H1 (cell line): ENCODE results near the gene ALK. TPM values are rescaled to one million over a fixed set of nuclear protein-coding genes. Genes with fewer than 3 reads are reported as not detected.

Experiments
- CTCF ChIA-PET: fragments of 300-600 bp; sonication (Branson Sonifier 250); formaldehyde crosslinking; loops from one replicate; lab custom pipeline; 2021; ENCODE audit not compliant: partially characterized antibody; lab: Charles Lee
- POLR2A ChIA-PET: fragments of 300-600 bp; sonication (Branson Sonifier 250); formaldehyde crosslinking; loops from one replicate; lab custom pipeline; 2021; ENCODE audit warnings: inconsistent platforms; ENCODE audit not compliant: partially characterized antibody; lab: Charles Lee
- DNase-seq, 2 experiments: peaks; one replicate each; pipeline versions ENCODE4 v3.0.0 to v3.0.0-alpha.2; 2010 to 2022; ENCODE audit warnings: low spot score in 2 of 2, low read depth in 1 of 2, mixed read lengths in 1 of 2
- FAIRE-seq: peaks from 2 replicates; lab custom pipeline; 2011; peaks lifted over from hg19 to GRCh38; lab: Jason Lieb, UNC
- H2AFZ ChIP-seq: 2 replicates; pipeline ENCODE4 v1.8.1; 2012; ENCODE audit warnings: low read length, inconsistent platforms
- H2AK5ac ChIP-seq: 2 replicates; pipeline ENCODE4 v1.6.1; 2013; ENCODE audit warnings: low read depth, low read length
- H2BK120ac ChIP-seq: replicated peaks from 2 replicates; pipeline ENCODE3; 2013; ENCODE audit warnings: low read depth, low read length, inconsistent platforms
- H2BK12ac ChIP-seq: 2 replicates; pipeline ENCODE4 v1.6.1; 2013; ENCODE audit warnings: low read depth, low read length
- H2BK15ac ChIP-seq: 2 replicates; pipeline ENCODE4 v1.6.1; 2013; ENCODE audit warnings: low read length
- H2BK20ac ChIP-seq: 2 replicates; pipeline ENCODE4 v1.6.1; 2013; ENCODE audit warnings: low read length
- H2BK5ac ChIP-seq: 2 replicates; pipeline ENCODE4 v1.6.1; 2013; ENCODE audit warnings: low read depth, low read length
- H3K14ac ChIP-seq: 2 replicates; pipeline ENCODE4 v1.6.1; 2013; ENCODE audit warnings: inconsistent platforms; ENCODE audit not compliant: insufficient read length
- H3K18ac ChIP-seq: 2 replicates; pipeline ENCODE4 v1.6.1; 2013; ENCODE audit warnings: low read length; ENCODE audit errors: extremely low read depth
- H3K23ac ChIP-seq: 2 replicates; pipeline ENCODE4 v1.6.1; 2013; ENCODE audit warnings: inconsistent platforms; ENCODE audit not compliant: insufficient read length
- H3K23me2 ChIP-seq: 2 replicates; pipeline ENCODE4 v1.6.1; 2013; ENCODE audit warnings: low read depth, low read length
- H3K27ac ChIP-seq: 2 replicates; pipeline ENCODE4 v1.6.1; 2011; ENCODE audit warnings: low read depth, low read length, inconsistent platforms
- H3K27me3 ChIP-seq, 4 experiments: replicated peaks in 1 of 4; 1 replicate in 1 of 4; 2 replicates in 3 of 4; pipeline versions ENCODE4 v1.6.1 to v1.8.1; 2011 to 2013; ENCODE audit warnings: low read length in 3 of 4, mild to moderate bottlenecking in 3 of 4, inconsistent platforms in 2 of 4, mixed read lengths in 2 of 4, moderate library complexity in 1 of 4; ENCODE audit not compliant: control insufficient read depth in 3 of 4, insufficient read depth in 3 of 4; ENCODE audit errors: extremely low read depth in 1 of 4
- H3K36me3 ChIP-seq, 4 experiments: 2 replicates each; pipeline versions ENCODE4 v1.6.1 to v1.8.1; 2011 to 2013; ENCODE audit warnings: mild to moderate bottlenecking in 4 of 4, low read length in 3 of 4, moderate library complexity in 2 of 4, control low read depth in 1 of 4, inconsistent platforms in 1 of 4; ENCODE audit not compliant: insufficient read depth in 4 of 4, control insufficient read depth in 2 of 4
- H3K4ac ChIP-seq: replicated peaks from 2 replicates; pipeline ENCODE3; 2013; ENCODE audit warnings: low read length, low read depth, mixed read lengths, inconsistent platforms; ENCODE audit not compliant: insufficient read length
- H3K4me1 ChIP-seq, 4 experiments: replicated peaks in 1 of 4; 1 replicate in 1 of 4; 2 replicates in 3 of 4; pipeline versions ENCODE4 v1.6.1 to v1.8.1; 2011 to 2013; ENCODE audit warnings: low read length in 3 of 4, inconsistent platforms in 2 of 4, mixed read lengths in 1 of 4; ENCODE audit not compliant: insufficient read depth in 4 of 4, control insufficient read depth in 3 of 4
- H3K4me2 ChIP-seq, 2 experiments: 2 replicates each; pipeline versions ENCODE4 v1.6.1 to v1.8.1; 2011 to 2013; ENCODE audit warnings: low read depth in 2 of 2, low read length in 2 of 2, control low read depth in 1 of 2, inconsistent platforms in 1 of 2, mild to moderate bottlenecking in 1 of 2; ENCODE audit not compliant: insufficient read depth in 1 of 2
- H3K4me3 ChIP-seq, 4 experiments: fragments of 200-600, 300-600 bp in 1 of 4; sonication (generic), shearing (Covaris generic), sonication (Bioruptor Twin) in 1 of 4; 2 replicates each; pipeline versions ENCODE4 v1.5.1 to v1.8.1; 2011 to 2016; ENCODE audit warnings: low read length in 4 of 4, low read depth in 3 of 4, control low read depth in 2 of 4, inconsistent platforms in 2 of 4, mild to moderate bottlenecking in 2 of 4, mixed read lengths in 1 of 4, moderate library complexity in 1 of 4; ENCODE audit not compliant: insufficient read depth in 2 of 4; ENCODE audit errors: extremely low read depth in 1 of 4
- H3K56ac ChIP-seq: replicated peaks from 2 replicates; pipeline ENCODE3; 2013; ENCODE audit warnings: low read depth, mild to moderate bottlenecking, mixed read lengths, low read length, inconsistent platforms; ENCODE audit not compliant: insufficient read length
- H3K79me1 ChIP-seq: 2 replicates; pipeline ENCODE4 v1.6.1; 2013; ENCODE audit warnings: low read depth, low read length, control low read depth
- H3K79me2 ChIP-seq, 2 experiments: 2 replicates each; pipeline versions ENCODE4 v1.6.1 to v1.8.1; 2012 to 2013; ENCODE audit warnings: low read length in 2 of 2, mild to moderate bottlenecking in 2 of 2, inconsistent platforms in 1 of 2; ENCODE audit not compliant: insufficient read depth in 2 of 2, control insufficient read depth in 1 of 2
- H3K9ac ChIP-seq, 4 experiments: replicated peaks in 1 of 4; 1 replicate in 1 of 4; 2 replicates in 3 of 4; pipeline versions ENCODE4 v1.6.1 to v1.8.1; 2011 to 2013; ENCODE audit warnings: low read depth in 3 of 4, low read length in 3 of 4, control low read depth in 2 of 4, mild to moderate bottlenecking in 2 of 4, moderate library complexity in 2 of 4, inconsistent platforms in 1 of 4; ENCODE audit errors: extremely low read depth in 1 of 4
- H3K9me3 ChIP-seq, 2 experiments: 2 replicates each; pipeline versions ENCODE4 v1.6.1 to v1.8.1; 2012 to 2013; ENCODE audit warnings: mild to moderate bottlenecking in 2 of 2, moderate library complexity in 2 of 2, control low read depth in 1 of 2, inconsistent platforms in 1 of 2, low read depth in 1 of 2, low read length in 1 of 2, mixed read lengths in 1 of 2; ENCODE audit not compliant: insufficient read depth in 2 of 2
- H4K20me1 ChIP-seq, 2 experiments: replicated peaks in 1 of 2; 2 replicates each; pipeline versions ENCODE3 to v1.8.1; 2011 to 2013; ENCODE audit warnings: inconsistent platforms in 2 of 2, low read length in 2 of 2, mild to moderate bottlenecking in 1 of 2; ENCODE audit not compliant: insufficient read depth in 2 of 2, control insufficient read depth in 1 of 2
- H4K5ac ChIP-seq: 2 replicates; pipeline ENCODE4 v1.6.1; 2013; ENCODE audit warnings: low read length, low read depth, mixed read lengths, inconsistent platforms; ENCODE audit not compliant: insufficient read length
- H4K8ac ChIP-seq: 2 replicates; pipeline ENCODE4 v1.8.0; 2013; ENCODE audit warnings: mild to moderate bottlenecking, moderate library complexity, low read length, inconsistent platforms; ENCODE audit not compliant: insufficient read depth; ENCODE audit errors: extremely low read depth
- H4K91ac ChIP-seq: replicated peaks from 2 replicates; pipeline ENCODE3; 2013; ENCODE audit warnings: low read length, mixed read lengths, inconsistent platforms; ENCODE audit not compliant: insufficient read length
- CBX8 ChIP-seq: fragments of 300-800, 300-1000 bp; sonication (generic); IDR thresholded peaks from 2 replicates; pipeline ENCODE4 v1.7.1; 2016; ENCODE audit warnings: low read depth, low read length, borderline replicate concordance
- HDAC6 ChIP-seq: IDR thresholded peaks from one replicate; pipeline ENCODE4 v1.7.1; 2012; ENCODE audit warnings: low read depth, mild to moderate bottlenecking, inconsistent platforms, low read length, moderate library complexity
- KDM1A ChIP-seq: fragments of 200-600, 300-600 bp; sonication (generic); IDR thresholded peaks from 2 replicates; pipeline ENCODE4 v1.7.1; 2016; ENCODE audit warnings: mild to moderate bottlenecking, low read length, borderline replicate concordance
- POLR2AphosphoS5 ChIP-seq: IDR thresholded peaks from 2 replicates; pipeline ENCODE4 v1.6.1; 2011; ENCODE audit warnings: low read depth, low read length
- SIN3A ChIP-seq, 2 experiments: IDR thresholded peaks in 1 of 2; conservative IDR thresholded peaks in 1 of 2; 2 replicates each; pipeline ENCODE4 v1.6.1; 2011 to 2012; ENCODE audit warnings: low read length in 2 of 2, improper control_type of control experiment in 1 of 2, low read depth in 1 of 2, mild to moderate bottlenecking in 1 of 2
- SP1 ChIP-seq: IDR thresholded peaks from 2 replicates; pipeline ENCODE4 v1.6.1; 2011; ENCODE audit warnings: low read depth, low read length
- WGBS, 2 experiments: shearing (Covaris generic) in 1 of 2; methylation state at CpG; one replicate each; pipeline versions ENCODE4 v1.1.6 to v1.1.7; 2013 to 2015; ENCODE audit warnings: low lambda C conversion rate in 2 of 2, mixed read lengths in 2 of 2, inconsistent platforms in 1 of 2, low coverage in 1 of 2, missing lambda C conversion rate in 1 of 2; ENCODE audit not compliant: insufficient replicate concordance in 2 of 2, insufficient coverage in 1 of 2, insufficient read length in 1 of 2; ENCODE audit errors: extremely low coverage in 1 of 2, missing lambda C conversion rate in 1 of 2; 5-methylcytosine and 5-hydroxymethylcytosine counted together
- polyA plus RNA-seq, 7 experiments: library from polyadenylated mRNA; depleted of rRNA in 3 of 7; stranded (reverse) in 5 of 7; unstranded in 2 of 7; fragments of >200 nt in 5 of 7; fragments of 200-250 nt in 2 of 7; gene quantifications; 1 replicate in 5 of 7; 2 replicates in 1 of 7; 4 replicates in 1 of 7; pipeline versions ENCODE4 v1.2.1 to v1.2.3, GENCODE V29; 2011 to 2013; ENCODE audit warnings: missing spikeins in 2 of 7, mixed read lengths in 2 of 7
- total RNA-seq: library from RNA; stranded (reverse); fragmentation: NEBNext Ultra II Directional; extraction: Animal tissue kit (Norgen Biotek cat#: 25700); gene quantifications from 2 replicates; pipeline ENCODE4 v1.2.1, GENCODE V29; 2021
- TF ChIP-seq, protein P1 (sequence below), 3 experiments: IDR thresholded peaks; 1 replicate in 2 of 3; 2 replicates in 1 of 3; pipeline versions ENCODE4 v1.5.1 to v1.6.1; 2011; ENCODE audit warnings: low read length in 3 of 3, mild to moderate bottlenecking in 3 of 3, inconsistent platforms in 2 of 3, low read depth in 1 of 3, moderate library complexity in 1 of 3; ENCODE audit not compliant: insufficient read depth in 1 of 3; ENCODE audit errors: control extremely low read depth in 1 of 3
- TF ChIP-seq, protein P2 (sequence below): IDR thresholded peaks from 2 replicates; pipeline ENCODE4 v1.6.1; 2012; ENCODE audit warnings: inconsistent platforms

The ALK gene
- total and polyA plus RNA-seq, 2 of the 8 experiments (the other 6 are each of a cell fraction or from before 2014, with no cell fraction given), result 0.02 to 0.09 TPM

- Histone ChIP-seq H2BK12ac (no peak overlapping the region), H3K27me3 (no peaks in the 10 kb centered on the region), H3K79me1 (no peaks in the 10 kb centered on the region), H3K23me2 (peaks cover 5% of the 10 kb centered on the region; the same call in 1 of the 2 replicates), H2AFZ (no peak overlapping the region), H3K4me2 (no peak overlapping the region), H3K4me1 (peaks cover 0 to 5% (median 3%) of the 10 kb centered on the region in 4 experiments; a peak in 3 of 7 replicates), H4K5ac (no peak overlapping the region), H3K36me3 (no peaks in the 10 kb centered on the region; a peak in 2 of 8 replicates), H3K9ac (no peak overlapping the region), H4K8ac (no peak overlapping the region), H3K18ac (no peak overlapping the region), H4K91ac (no peak overlapping the region), H4K20me1 (peaks cover 0 to 2% of the 10 kb centered on the region in 2 experiments), H3K14ac (no peak overlapping the region), H3K23ac (no peak overlapping the region), H2BK120ac (no peak overlapping the region), H3K79me2 (no peaks in the 10 kb centered on the region), H2AK5ac (no peak overlapping the region), H3K4ac (no peak overlapping the region), H3K27ac (no peak overlapping the region), H2BK5ac (no peak overlapping the region), H2BK20ac (no peak overlapping the region), H3K4me3 (no peak overlapping the region), H3K9me3 (no peaks in the 10 kb centered on the region), H2BK15ac (no peak overlapping the region), H3K56ac (no peak overlapping the region)
- CTCF ChIA-PET, result interaction anchor here (1.0 to 1.2 kb wide), 2 partner anchors 10 to 545 kb away, joined by 3 to 4 read pairs; no protein-coding TSS in a partner anchor
- WGBS, 2 experiments, result 95% methylated on average over 7 of the region's 7 CpGs; no CpG with 5 or more reads in 1 of the 2 experiments
- no peak for FAIRE-seq
- DNase-seq, result no peak
- POLR2A ChIA-PET, result no interaction called here
- TF ChIP-seq, protein P1, sequence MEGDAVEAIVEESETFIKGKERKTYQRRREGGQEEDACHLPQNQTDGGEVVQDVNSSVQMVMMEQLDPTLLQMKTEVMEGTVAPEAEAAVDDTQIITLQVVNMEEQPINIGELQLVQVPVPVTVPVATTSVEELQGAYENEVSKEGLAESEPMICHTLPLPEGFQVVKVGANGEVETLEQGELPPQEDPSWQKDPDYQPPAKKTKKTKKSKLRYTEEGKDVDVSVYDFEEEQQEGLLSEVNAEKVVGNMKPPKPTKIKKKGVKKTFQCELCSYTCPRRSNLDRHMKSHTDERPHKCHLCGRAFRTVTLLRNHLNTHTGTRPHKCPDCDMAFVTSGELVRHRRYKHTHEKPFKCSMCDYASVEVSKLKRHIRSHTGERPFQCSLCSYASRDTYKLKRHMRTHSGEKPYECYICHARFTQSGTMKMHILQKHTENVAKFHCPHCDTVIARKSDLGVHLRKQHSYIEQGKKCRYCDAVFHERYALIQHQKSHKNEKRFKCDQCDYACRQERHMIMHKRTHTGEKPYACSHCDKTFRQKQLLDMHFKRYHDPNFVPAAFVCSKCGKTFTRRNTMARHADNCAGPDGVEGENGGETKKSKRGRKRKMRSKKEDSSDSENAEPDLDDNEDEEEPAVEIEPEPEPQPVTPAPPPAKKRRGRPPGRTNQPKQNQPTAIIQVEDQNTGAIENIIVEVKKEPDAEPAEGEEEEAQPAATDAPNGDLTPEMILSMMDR (IDR thresholded peaks at IDR 0.05; ENCODE audit: control extremely low read depth in 1 of 3, insufficient read depth in 1 of 3, low read depth in 1 of 3, low read length in 3 of 3), result no peak
- no peak for TF ChIP-seq POLR2AphosphoS5
- TF ChIP-seq SP1, result no peak
- TF ChIP-seq HDAC6, result no peak
- no peak for TF ChIP-seq SIN3A (conservative IDR thresholded peaks at IDR 0.05 in 1 of 2, IDR thresholded peaks at IDR 0.05 in 1 of 2; ENCODE audit: low read depth in 1 of 2, low read length in 2 of 2)
- TF ChIP-seq, protein P2, sequence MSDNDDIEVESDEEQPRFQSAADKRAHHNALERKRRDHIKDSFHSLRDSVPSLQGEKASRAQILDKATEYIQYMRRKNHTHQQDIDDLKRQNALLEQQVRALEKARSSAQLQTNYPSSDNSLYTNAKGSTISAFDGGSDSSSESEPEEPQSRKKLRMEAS, result no peak
- no peak for TF ChIP-seq CBX8
- no peak for TF ChIP-seq KDM1A
Observed at GRCh38 chr2:29526587-29527586, 394.5 kb downstream of the ALK start.
